Measurements from ENCODE around the gene FILIP1. TPM values are rescaled to one million over a fixed set of nuclear protein-coding genes. Genes with fewer than 3 reads are reported as not detected.
A peak's percentile ranks its signal among the peaks of the same experiment; 100 is the strongest.

Gene FILIP1
- total RNA-seq, 1 experiment from 2014 or later: 2.4 TPM

DNA sequence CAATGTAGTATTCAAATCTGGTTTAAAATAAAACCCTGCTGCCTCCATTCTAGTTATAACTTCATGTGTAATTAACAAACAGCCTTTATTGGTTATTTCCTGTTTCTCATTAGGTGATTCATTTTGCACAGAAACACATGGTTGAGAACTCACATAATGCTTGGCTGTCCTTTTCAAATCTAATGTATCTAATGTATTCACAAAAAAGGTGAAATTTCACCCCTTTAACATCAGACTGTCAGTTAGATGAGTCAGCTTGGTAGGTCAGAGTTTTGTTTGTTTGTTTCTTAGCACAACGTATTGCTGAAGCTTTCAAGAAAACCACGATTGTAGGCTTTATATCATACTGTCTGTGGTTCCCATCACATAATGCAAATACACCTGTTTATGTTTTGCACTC lies 130.3 kb downstream of the FILIP1 start:
- no peaks in the 10 kb centered on the region for H3K36me3 ChIP-seq
- H3K9me3 ChIP-seq (replicated peaks): no peaks in the 10 kb centered on the region
- no peak for DNase-seq (ENCODE audit: low read depth in 1 of 2, low spot score in 2 of 2)
- H3K4me1 ChIP-seq (replicated peaks): peaks cover 10% of the 10 kb centered on the region
- no peaks in the 10 kb centered on the region for H3K27me3 ChIP-seq (replicated peaks)
- no peak overlapping the region for H3K27ac ChIP-seq
- no peak overlapping the region for H3K4me3 ChIP-seq

DNA sequence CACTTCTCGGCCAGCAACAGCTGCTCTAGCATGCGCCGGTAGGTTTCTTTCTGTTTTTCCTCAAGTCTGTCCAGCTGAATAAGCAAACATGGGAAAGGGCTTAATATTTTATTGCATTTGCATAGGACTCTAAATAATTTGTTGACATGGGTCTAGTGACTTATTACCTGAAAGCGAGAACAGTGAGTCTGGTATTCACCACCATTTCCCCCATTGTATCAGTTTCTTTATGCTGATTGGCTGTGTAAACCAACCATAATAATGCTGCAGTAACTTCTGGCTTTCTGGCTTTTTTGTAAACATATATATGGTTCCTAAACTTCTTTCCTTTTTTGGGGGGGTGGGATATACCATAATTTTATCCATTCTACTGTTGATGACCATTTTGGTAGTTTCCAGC lies 140.0 kb downstream of the FILIP1 start:
- peaks cover 12% of the 10 kb centered on the region for H3K27me3 ChIP-seq (replicated peaks)
- no peak overlapping the region for H3K4me3 ChIP-seq
- no peaks in the 10 kb centered on the region for H3K9me3 ChIP-seq (replicated peaks)
- 0 out of 2 replicates have a peak, but pooled peaks cover 3% of the 10 kb centered on the region for H3K4me1 ChIP-seq (replicated peaks)
- no peak overlapping the region for H3K27ac ChIP-seq
- DNase-seq (ENCODE audit: low read depth in 1 of 2, low spot score in 2 of 2): no peak
- no peaks in the 10 kb centered on the region for H3K36me3 ChIP-seq

DNA sequence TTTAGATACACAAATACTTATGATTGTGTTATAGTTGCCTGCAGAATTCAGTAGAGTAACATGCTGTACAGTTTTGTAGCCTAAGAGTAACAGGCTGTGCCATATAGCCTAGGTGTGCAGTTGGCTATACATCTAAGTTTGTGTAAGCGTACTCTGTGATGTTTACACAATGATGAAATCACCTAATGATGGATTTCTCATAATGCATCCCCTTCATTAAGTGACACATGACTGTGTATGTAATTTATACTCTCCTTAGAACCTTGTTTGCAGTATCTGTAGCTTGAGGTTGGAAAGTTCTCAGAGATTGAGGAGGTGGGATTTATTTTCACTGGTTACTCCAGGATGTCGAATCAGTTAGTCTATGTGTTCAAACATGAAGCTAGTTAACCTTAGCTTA lies 142.0 kb downstream of the FILIP1 start:
- Histone ChIP-seq H3K9me3 (replicated peaks) (no peaks in the 10 kb centered on the region), H3K4me3 (no peak overlapping the region), H3K27ac (no peak overlapping the region), H3K4me1 (replicated peaks) (0 out of 2 replicates have a peak, but pooled peaks cover 3% of the 10 kb centered on the region), H3K36me3 (no peaks in the 10 kb centered on the region), H3K27me3 (replicated peaks) (peaks cover 12% of the 10 kb centered on the region)
- DNase-seq (ENCODE audit: low read depth in 1 of 2, low spot score in 2 of 2): no peak

DNA sequence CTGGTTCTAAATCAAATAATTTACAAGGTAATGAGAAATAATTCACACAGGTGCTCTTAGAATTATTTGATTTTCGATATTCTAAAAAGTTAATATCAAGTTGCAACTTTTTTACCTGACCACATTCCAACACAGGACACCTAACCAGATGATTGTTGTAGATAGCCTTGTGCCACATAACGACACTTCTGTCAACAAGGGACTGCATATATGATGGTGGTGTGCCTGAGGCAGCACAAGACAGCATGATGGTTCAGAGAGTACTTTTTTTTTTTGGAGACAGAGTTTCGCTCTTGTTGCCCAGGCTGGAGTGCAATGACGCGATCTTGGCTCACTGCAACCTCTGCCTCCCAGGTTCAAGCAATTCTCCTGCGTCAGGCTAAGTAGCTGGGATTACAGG lies 142.8 kb downstream of the FILIP1 start:
- Histone ChIP-seq H3K9me3 (replicated peaks) (no peaks in the 10 kb centered on the region), H3K27ac (no peak overlapping the region), H3K4me1 (replicated peaks) (0 out of 2 replicates have a peak, but pooled peaks cover 3% of the 10 kb centered on the region), H3K4me3 (no peak overlapping the region), H3K36me3 (no peaks in the 10 kb centered on the region), H3K27me3 (replicated peaks) (peaks cover 12% of the 10 kb centered on the region)
- no peak for DNase-seq (ENCODE audit: low read depth in 1 of 2, low spot score in 2 of 2)

DNA sequence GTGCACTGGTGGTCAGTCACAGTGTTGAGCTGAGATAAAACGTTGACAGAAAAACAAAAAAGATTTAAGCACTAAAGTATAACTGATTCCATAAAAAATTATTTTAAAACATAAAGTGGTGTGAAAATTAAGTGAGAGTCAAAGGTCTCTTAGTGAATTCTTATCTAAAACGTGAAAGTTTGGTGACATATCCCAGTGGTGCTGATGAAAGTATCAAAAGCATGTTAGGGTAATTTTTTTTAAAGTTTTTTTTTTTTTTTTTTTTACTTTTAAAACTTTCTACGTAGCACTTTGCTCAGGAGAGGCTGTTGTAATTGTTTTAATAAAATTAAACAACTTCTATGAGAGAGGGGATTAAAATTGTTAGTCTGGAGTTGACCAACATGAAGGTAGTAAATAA lies 143.4 kb downstream of the FILIP1 start:
- no peaks in the 10 kb centered on the region for H3K9me3 ChIP-seq (replicated peaks)

DNA sequence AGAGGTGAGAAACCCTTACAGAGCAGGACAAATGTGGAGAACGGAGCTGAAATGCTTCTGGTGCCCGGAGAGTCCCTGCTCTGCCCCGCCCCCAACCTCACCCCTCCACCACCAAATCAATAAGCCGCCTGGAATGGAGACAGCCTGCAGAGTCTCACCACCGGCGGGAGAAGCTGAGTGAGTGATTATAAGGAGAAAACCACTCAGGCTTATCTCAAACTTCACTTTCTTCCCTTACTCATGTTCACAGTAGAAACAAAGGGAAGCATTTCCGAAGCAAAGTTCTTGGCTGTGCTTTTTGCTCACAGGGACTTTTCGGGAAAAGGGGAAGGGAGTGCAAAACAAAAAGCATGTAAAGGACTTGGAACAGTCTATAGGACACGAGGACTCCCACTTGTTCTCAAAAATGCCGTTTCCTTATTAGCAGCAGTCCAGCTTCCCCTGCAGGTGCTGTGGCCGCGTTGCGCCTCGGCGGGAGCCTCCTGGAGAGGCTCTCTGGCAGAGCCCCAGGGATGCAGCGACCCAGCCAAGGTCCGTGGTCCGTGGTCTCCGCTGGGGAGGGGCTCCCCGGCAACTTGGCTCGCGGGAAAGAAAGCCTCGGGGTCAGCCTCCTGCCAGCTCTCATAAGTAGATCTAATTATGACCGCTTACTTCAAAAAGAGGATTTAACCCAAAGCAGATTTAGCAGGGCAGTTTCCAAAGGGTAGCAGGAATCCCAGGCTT lies 144.2 kb downstream of the FILIP1 start:
- H3K27ac ChIP-seq: no peak overlapping the region
- H3K4me1 ChIP-seq (replicated peaks): 0 out of 2 replicates have a peak, but pooled peaks cover 3% of the 10 kb centered on the region
- H3K27me3 ChIP-seq (replicated peaks): peaks cover 12% of the 10 kb centered on the region
- no peaks in the 10 kb centered on the region for H3K36me3 ChIP-seq
- H3K4me3 ChIP-seq: no peak overlapping the region
- no peaks in the 10 kb centered on the region for H3K9me3 ChIP-seq (replicated peaks)
- no peak for DNase-seq (ENCODE audit: low read depth in 1 of 2, low spot score in 2 of 2)

More for the DNA sequence above, 143.4 kb downstream of the FILIP1 start:
- no peak overlapping the region for H3K27ac ChIP-seq
- H3K27me3 ChIP-seq (replicated peaks): peaks cover 12% of the 10 kb centered on the region
- 0 out of 2 replicates have a peak, but pooled peaks cover 3% of the 10 kb centered on the region for H3K4me1 ChIP-seq (replicated peaks)
- H3K4me3 ChIP-seq: no peak overlapping the region
- no peak for DNase-seq (ENCODE audit: low read depth in 1 of 2, low spot score in 2 of 2)
- H3K36me3 ChIP-seq: no peaks in the 10 kb centered on the region

DNA sequence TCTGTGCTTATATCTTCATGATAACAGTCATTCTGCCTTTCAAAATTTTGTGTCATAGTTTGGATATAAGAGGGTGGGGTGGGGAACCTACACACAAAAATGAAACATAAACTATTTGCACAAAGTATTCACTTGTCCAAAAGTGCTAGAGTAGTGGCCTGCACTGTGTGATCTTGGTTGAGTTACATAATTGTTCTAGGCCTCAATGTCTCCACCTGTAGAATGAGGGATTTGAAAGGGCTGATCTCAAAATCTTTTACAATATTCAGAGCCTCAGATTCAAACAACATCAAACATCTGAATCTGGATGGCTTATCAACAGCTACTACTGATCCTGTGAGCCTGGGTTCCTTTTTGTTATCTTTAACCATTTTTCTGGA lies 144.7 kb downstream of the FILIP1 start:
- peaks cover 11% of the 10 kb centered on the region for H3K27me3 ChIP-seq (replicated peaks)
- H3K9me3 ChIP-seq (replicated peaks): no peaks in the 10 kb centered on the region
- H3K36me3 ChIP-seq: no peaks in the 10 kb centered on the region
- no peak for DNase-seq (ENCODE audit: low read depth in 1 of 2, low spot score in 2 of 2)
- no peak overlapping the region for H3K27ac ChIP-seq
- 0 out of 2 replicates have a peak, but pooled peaks cover 3% of the 10 kb centered on the region for H3K4me1 ChIP-seq (replicated peaks)
- H3K4me3 ChIP-seq: no peak overlapping the region

DNA sequence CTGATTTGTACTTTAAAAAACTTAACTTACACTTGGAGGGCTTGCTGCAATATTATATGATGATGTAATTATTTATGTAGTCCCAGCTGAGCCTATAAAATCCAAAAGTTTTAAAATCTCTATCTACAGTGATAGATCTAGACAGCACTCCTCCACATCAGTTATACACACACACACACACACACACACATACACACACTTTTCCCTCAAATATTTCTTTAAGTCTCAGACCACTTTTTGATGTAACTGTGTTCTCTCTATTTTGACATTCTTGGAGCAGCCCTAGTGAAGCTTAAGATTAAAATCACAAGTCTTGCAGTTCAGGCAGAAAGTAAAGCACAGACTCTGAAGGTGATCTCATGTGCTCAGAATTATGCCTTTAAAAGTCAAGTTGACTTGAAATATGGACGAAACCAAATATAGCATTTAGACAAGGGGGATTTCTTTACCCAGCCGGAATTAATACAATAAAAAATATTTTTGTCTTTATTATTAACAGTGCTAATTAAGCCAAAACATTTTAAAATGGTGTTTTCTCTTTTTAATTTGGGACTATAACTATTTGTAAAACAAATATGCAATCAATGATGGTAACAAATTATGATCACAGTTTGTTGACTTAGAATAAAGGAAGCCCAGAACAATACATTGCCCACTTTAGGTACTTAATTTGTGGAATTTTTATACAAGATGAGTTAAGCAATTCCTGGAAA lies 145.5 kb downstream of the FILIP1 start:
- no peak for DNase-seq (ENCODE audit: low read depth in 1 of 2, low spot score in 2 of 2)
- H3K4me1 ChIP-seq (replicated peaks): 0 out of 2 replicates have a peak, but pooled peaks cover 3% of the 10 kb centered on the region
- H3K4me3 ChIP-seq: no peak overlapping the region
- no peaks in the 10 kb centered on the region for H3K36me3 ChIP-seq
- no peak overlapping the region for H3K27ac ChIP-seq
- peaks cover 8% of the 10 kb centered on the region for H3K27me3 ChIP-seq (replicated peaks)
- H3K9me3 ChIP-seq (replicated peaks): no peaks in the 10 kb centered on the region

DNA sequence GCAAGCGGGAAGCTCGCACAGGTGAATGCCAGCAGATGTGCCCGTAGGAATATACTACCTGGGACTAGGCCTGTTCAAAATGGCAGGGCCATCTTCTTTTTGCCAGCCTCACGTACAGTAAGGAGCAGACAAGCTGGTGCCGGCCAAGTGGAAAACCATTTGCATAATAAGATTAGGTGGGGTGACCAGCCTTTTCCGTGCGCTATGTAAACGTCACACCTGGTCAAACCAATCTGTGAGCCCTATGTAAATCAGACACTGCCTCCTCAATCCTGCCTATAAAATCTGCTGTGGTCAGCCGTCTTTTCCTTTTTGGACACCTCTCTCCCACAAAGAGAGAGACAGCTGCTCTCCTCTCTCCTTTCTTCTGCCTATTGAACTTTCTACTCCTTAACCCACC lies 148.2 kb downstream of the FILIP1 start:
- no peak for DNase-seq (ENCODE audit: low read depth in 1 of 2, low spot score in 2 of 2)
- H3K27ac ChIP-seq: no peak overlapping the region
- no peaks in the 10 kb centered on the region for H3K36me3 ChIP-seq
- no peaks in the 10 kb centered on the region for H3K9me3 ChIP-seq (replicated peaks)
- H3K4me3 ChIP-seq: no peak overlapping the region
- 0 out of 2 replicates have a peak, but pooled peaks cover 3% of the 10 kb centered on the region for H3K4me1 ChIP-seq (replicated peaks)
- peaks cover 6% of the 10 kb centered on the region for H3K27me3 ChIP-seq (replicated peaks)

DNA sequence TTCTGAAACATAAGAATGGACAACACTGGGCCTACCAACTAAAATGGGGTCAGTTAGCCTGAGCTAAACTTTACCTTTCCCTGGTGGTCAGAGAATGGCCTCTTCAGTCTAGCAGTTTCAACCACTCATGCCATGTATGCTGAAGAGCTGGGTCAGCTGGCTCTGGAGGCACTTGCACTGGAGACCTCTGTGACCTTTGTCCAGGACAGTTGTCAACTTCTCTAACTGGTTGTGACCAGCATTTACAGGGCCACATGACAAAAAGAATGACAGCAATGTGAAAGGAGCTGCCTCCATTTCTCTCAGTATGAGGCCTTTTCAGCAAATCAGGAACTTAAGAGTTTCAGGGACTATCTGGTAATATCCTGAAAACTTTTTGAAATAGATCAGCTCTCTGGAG lies 149.1 kb downstream of the FILIP1 start:
- no peak overlapping the region for H3K27ac ChIP-seq
- no peaks in the 10 kb centered on the region; the same call in 1 of the 2 replicates for H3K27me3 ChIP-seq (replicated peaks)
- H3K9me3 ChIP-seq (replicated peaks): no peaks in the 10 kb centered on the region
- H3K36me3 ChIP-seq: no peaks in the 10 kb centered on the region
- no peak for DNase-seq (ENCODE audit: low read depth in 1 of 2, low spot score in 2 of 2)
- H3K4me3 ChIP-seq: no peak overlapping the region
- H3K4me1 ChIP-seq (replicated peaks): 0 out of 2 replicates have a peak, but pooled peaks cover under 1% of the 10 kb centered on the region

DNA sequence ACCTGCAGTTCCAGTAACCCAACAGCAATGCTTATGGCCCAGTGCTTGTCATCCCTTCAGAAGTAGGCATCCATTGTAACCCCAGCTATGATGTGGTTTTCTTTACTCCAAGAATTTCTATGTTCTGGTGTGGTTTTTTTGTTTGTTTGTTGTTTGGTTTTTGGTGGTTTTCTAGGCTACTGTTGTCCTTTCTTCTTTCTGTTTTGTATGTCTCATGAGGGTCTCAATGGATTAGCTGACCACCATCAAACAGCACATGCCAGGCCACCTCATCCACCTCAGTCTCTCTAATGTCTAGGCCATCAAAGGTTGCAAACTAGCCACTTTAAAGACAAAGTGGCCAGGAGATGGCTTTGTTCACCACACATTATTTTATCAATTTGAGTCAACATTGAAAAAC lies 149.6 kb downstream of the FILIP1 start:
- Histone ChIP-seq H3K4me1 (replicated peaks) (no peaks in the 10 kb centered on the region), H3K27ac (no peak overlapping the region), H3K27me3 (replicated peaks) (no peaks in the 10 kb centered on the region; the same call in 1 of the 2 replicates), H3K4me3 (no peak overlapping the region), H3K36me3 (no peaks in the 10 kb centered on the region), H3K9me3 (replicated peaks) (no peaks in the 10 kb centered on the region)
- DNase-seq (ENCODE audit: low read depth in 1 of 2, low spot score in 2 of 2): peak in 1 of 2 experiments; percentile 12

DNA sequence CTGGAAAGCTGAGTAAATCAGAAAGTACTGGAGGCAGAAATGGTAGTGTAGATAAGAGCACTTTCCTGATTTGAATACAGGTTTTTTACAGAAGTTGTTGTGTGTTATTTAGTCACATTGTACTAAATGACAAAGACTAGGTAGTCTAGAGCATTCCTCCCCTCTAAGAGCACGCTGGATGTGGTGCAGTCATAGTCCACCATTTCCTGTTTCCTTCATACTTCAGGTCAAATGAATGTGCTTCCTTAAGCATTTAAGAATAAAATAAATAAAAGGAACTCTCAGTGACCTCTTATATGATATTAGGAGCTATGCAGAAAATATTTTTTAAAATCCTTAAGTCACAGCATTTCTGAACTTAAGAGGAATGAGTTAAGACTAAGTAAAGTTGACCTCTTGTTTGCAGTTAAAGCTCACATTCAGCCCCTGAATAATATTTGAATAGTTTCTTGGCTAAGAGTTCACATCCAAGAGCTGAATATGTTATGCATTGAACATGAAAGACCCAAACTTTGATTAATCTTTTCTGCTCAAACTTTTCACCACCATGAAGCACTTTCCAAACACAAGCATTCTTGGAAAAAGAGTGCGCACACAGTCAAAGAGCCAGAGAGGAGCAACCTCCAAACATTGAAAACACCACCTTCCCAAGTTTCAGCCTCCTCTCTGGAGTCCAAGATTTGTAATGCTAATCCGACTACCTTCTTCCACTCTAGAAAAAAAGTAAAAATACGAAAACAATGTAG lies 155.6 kb downstream of the FILIP1 start:
- Histone ChIP-seq H3K4me3 (no peak overlapping the region), H3K4me1 (replicated peaks) (peaks cover 17% of the 10 kb centered on the region), H3K36me3 (no peaks in the 10 kb centered on the region), H3K27me3 (replicated peaks) (no peaks in the 10 kb centered on the region), H3K9me3 (replicated peaks) (no peaks in the 10 kb centered on the region), H3K27ac (no peak overlapping the region)
- DNase-seq (ENCODE audit: low read depth in 1 of 2, low spot score in 2 of 2): no peak

DNA sequence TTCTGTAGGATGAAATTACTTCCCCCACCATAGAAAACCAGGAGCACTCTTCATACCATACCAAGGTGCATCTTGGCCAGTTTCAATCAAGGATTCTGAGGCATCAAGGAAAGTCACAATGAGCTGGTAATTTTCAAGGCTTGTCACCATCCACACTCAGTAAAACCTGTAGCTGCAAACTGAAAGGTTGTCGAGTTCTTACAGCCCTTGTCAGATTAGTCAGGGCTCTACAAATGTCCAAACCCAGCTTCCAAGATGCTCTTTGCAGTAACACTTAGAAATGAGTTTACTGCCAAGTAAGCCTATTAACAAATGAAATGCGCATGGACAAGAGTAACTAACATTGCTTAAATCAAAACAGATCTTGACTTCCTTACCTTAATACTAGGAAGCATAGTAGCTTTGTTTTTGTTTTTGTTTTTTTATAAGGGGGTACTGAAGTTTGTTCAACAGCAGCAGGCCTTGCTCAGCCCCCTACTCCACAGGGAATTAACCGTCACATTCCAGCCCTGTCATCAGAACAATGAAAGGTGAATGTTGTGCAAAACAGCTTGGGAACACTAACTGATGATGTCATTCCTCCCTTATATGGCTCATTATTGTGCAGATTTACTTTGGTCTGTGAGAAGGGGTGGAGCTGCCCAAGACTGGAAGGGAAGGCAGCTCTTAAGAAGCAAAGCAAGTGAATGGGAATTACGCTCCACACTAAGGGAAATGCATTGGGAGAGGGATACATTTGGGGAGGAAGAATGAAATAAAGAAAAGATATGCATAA lies 159.1 kb downstream of the FILIP1 start:
- H3K4me1 ChIP-seq (replicated peaks): peaks cover 17% of the 10 kb centered on the region
- peak in 1 of 2 experiments; percentile 77 for DNase-seq (ENCODE audit: low read depth in 1 of 2, low spot score in 2 of 2)
- H3K36me3 ChIP-seq: no peaks in the 10 kb centered on the region
- H3K9me3 ChIP-seq (replicated peaks): no peaks in the 10 kb centered on the region
- H3K27ac ChIP-seq: peak overlapping the region; percentile 53
- H3K4me3 ChIP-seq: no peak overlapping the region
- no peaks in the 10 kb centered on the region for H3K27me3 ChIP-seq (replicated peaks)

Measured in SJSA1 (cell line).